CD1c-positive myeloid dendritic cell (primary cell): ENCODE measurements around the gene PIAS4.
A peak's percentile ranks its signal among the peaks of the same experiment; 100 is the strongest.

Experiments used
- DNase-seq: peaks from one replicate; pipeline ENCODE4 v3.0.0-alpha.2; 2016; ENCODE audit errors: extremely low spot score

PIAS4 gene

GRCh38 chr19:4077800-4078684, 70.5 kb downstream of the PIAS4 start:
- DNase-seq = peak; percentile 85

GRCh38 chr19:4080473-4080872, 72.9 kb downstream of the PIAS4 start:
- DNase-seq = no peak

- DNase-seq = no peak
These were observed 74.0 kb downstream of the PIAS4 start for GRCh38 chr19:4081441-4082129.

GRCh38 chr19:4082172-4082571, 74.6 kb downstream of the PIAS4 start:
- DNase-seq = peak; percentile 28

GRCh38 chr19:4083677-4084546, 76.4 kb downstream of the PIAS4 start:
- DNase-seq = peak; percentile 77

GRCh38 chr19:4084547-4084877, 77.0 kb downstream of the PIAS4 start:
- DNase-seq = no peak

- DNase-seq = no peak
These were observed 78.9 kb downstream of the PIAS4 start for GRCh38 chr19:4086411-4086867.

GRCh38 chr19:4087787-4088679, 80.5 kb downstream of the PIAS4 start:
- no peak for DNase-seq

- peak; percentile 35 for DNase-seq
These were observed 81.4 kb downstream of the PIAS4 start for GRCh38 chr19:4088975-4089374.
